Raji (cell line): ENCODE data around the gene NPM3.

ENCODE experiments used
- POLR2A ChIP-seq: IDR thresholded peaks from 2 replicates; pipeline ENCODE4 v1.6.1; 2011; ENCODE audit warnings: low read depth, low read length, control low read depth; ENCODE audit not compliant: insufficient read depth

The NPM3 gene

GRCh38 chr10:101780818-101781654, 2.2 kb downstream of the NPM3 start:
- no peak for TF ChIP-seq POLR2A

DNA sequence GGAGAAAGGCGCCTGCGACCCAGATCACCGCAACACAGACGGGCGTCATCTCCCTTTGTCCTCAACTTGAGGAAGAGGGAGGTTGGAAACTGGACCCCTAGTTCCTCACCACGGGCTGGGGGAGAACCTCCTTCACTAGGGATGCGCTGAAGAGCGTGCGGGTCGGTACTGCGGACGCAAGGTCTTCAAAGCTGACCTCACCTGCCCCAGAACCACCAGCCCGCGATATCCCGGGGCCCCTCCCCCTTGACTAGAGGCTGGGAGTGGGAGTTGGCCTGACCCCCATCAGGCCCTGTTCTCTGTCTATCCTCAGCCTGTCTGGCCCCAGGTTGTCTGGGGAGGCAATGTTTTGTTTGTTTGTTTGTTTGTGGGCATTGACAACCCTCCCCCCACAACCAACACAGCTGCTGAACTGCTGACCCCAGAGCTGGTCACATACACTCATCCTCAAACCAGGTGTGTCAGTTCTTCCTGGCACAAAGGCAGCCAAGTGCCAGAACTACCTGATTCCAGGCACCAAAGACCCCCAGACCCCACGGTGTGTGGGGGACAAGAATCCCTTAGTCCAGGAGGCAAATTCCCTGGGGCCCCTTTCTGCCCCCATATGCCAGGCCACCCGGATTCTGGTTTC, 2.9 kb downstream of the NPM3 start:
- no peak for TF ChIP-seq POLR2A

DNA sequence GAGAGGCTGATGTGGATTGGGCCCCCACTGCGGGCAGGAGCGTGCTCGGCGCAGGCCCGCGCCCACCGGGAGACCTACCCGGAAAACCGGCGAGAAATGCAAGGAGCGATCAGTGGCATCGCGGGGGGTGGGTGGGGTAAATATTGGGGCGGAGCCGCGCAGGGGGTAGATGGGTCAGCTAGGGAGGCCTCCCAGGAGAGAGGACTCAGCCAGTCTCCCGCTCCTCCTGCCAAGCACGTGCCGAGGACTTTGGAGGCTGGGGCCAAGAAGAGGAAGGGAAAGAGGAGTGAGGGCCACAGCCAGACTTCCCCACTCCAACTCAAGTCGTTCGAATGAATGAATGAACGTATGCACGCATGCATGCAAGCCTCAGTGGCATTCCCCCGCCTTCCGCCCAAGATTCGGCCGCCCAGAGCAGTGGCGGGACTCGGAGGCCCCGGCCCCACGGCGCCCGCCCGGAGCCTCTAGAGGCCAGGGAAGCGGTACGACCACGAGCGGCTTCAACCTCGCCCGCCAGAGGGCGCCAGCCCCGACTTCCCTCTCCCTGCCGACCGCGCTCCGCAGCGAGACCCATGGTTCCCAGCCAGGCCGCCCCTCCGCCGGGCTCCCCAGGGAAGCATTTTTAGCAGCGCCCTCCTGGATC, 3.6 kb downstream of the NPM3 start:
- no peak for TF ChIP-seq POLR2A

DNA sequence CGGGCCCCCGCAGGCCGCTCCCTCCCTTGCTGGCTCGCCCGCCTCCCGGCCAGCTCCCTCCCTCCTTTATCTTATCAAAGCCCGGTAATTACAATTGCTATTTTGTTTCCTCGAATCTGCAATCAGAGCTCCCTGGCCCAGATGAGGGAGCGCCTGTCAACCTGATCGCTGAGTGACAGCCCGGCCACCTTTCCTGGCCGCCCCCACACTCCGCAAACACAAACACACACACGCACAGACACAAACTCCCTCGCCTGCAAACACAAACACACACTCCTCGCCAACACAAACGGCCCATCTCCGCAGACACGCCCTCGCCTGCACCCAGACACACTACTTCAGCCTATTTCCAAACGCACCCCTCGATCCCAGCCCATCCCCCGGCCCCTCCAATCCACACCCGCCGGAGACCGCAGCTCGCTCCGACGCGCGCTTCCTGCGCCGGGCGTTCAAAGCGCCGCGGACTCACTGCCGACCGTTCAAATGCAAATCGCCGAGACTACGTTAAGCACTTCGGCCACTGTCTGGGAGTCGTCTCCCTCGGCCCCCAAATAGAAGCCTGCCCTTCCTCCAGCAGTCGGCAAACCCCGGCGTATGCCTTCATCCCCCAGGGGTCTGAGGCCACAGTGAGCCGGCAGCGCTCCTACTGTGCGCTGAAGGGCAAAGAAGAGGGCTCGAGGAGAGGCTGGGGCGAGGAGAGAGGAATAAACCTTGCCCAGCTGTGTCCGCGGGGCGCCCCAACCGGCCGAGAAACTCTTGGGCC, 4.3 kb downstream of the NPM3 start:
- no peak for TF ChIP-seq POLR2A

GRCh38 chr10:101778151-101778780, 5.0 kb downstream of the NPM3 start:
- no peak for TF ChIP-seq POLR2A

- TF ChIP-seq POLR2A: no peak
Measured at GRCh38 chr10:101777619-101778145, 5.6 kb downstream of the NPM3 start.

DNA sequence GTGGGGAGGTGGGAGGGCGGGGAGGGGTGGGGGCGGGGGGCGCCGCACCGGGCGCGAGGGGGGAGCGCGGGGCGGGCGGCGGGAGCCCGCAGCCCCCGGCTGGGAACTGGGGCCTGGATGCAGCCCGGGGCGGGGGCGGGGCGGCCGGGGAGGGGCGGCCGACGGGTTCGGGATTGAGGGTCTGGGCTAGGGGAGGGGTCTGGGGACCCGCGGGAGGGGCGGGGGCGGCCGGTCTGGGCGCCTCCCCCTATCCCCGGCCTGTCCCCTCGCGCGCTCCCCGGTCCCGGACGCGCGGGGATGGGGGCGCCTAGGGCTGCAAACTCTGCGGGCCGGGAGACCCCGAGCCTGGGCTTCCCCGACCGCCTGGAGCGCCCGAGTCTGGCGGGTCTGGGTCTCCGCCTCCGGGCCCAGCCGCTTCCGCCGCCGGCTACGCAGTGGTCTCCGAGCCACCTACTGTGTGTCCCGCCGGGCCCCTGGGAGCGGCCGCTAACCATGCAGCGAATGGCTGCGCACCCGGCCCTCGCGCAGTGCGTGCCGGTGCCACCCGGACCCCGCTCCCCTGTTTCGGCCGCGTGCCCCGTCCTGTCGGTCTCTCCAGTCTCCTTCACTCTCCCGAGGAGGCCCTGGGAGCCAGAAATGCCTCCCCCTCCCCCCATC, 7.0 kb downstream of the NPM3 start:
- no peak for TF ChIP-seq POLR2A

DNA sequence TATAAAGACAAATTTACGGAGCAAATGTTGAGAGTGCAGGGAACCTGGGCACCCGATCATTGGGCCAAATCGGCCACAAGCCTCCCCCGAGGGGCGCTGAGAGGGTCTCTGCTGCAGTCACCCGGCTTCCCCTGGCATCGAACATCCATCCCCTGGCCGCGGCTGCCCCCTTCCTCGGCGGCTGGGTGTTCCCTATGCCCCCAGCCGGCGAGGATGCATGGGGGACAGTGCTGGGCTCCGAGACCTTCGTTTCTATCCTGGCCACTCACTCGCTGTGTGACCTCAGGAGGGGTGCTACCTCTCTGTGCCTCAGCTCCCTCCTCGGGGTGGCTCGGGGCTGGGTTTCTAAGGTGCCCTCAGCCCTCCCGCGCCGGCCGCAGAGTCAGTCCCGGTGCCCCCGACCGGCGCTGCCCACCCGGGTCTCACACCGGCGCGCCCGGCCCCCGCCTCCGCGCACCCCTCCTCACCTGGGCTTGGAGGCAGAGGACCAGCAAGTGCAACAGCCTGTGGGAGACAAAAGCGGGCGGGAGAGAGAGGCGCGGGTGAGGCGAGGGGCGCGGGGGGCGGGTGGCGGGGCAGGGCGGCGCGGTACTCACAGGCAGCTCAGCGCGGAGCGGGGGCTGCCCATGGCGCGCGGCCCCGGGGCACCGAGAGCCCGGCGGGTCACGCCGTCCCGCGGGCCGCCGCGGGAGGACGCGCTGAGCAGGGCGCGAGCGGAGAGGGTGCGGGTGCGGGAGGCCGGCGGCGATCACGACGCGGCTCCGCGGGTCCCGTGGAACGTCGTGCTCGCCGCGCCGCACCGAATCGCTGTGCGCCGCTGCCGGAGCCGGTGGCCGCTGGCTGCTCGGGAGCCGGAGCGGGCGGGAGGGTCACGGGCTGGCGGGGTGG, 7.7 kb downstream of the NPM3 start, which contains the start of gene FGF8:
TSS of gene FGF8 (minus strand) at position 842 of the 888 bp plus-strand sequence. CDS start at position 628, 214 bp downstream.
- no peak for TF ChIP-seq POLR2A

GRCh38 chr10:101774589-101775272, 8.5 kb downstream of the NPM3 start:
- TF ChIP-seq POLR2A: no peak

DNA sequence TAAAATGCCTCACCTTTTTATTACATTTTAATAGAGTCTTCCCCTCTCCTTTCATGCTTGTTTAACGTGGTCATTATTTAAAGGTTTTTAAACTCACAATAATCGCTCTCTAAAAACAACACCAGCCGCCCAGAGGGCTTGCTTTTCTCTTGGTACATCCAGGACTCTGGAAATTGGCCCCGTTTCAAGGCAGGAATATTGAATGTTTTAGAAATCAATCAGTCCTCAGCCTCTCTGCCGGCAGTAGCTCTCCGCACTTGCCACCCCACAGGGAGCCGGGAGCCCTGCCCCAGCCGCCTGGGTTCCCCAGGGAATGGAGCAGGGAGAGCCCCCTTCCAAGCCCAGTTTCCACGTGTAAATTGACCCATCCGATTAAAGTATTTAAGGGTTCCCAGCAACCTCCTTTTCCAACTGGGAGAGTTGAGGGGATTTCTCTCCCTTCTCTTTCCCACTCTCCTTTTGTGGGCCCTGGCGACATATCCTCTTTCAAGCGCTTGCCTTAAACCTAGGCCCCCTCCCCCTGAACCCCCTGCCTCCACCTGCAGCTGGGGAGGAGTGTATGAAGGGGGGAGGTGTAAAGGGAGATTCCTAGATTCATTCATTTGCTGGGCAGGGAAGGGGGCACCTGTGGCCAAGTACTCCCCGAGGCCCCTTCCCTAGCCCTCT, 9.2 kb downstream of the NPM3 start:
- TF ChIP-seq POLR2A: no peak

DNA sequence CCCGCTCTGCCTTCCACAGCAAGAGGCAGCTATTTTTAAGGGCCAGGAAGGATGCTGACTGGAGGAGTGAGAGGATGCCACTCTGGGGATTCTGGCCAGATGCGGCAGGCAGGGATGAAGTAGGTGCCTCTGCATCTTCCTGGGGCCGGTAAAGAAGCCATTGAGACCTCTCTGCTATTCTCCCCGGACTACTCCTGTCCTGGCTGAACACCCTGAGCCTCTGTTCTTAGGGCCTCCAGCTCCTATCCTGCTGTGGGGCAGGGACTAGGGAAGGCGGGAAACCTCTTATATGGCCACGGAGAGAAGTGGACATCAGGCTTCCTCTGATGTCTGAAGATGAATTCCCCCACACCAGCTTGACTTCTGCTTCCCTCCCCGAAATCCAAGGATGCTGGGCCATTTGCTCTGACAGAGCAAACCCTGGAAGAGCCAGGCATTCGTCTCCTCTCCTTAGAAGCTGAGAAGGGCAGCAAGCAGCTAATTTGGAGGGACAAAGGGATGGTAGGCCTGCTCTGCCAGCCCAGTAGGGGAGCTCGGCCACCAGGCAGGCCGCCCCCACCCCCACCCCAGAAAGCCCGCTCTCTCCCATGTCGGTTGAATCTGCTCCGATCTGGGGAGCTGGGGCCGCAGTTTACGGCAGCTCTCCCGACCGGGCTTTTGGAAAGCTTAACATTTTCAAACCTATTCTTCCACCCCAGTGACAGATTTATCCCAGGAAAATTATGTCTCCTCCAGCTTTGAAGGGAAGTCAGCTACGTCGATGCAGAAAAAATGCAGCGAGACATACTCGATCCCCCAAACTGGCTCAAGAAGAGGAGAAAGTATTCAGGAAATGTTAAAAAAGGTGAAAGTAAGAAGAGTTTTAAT, 10.1 kb downstream of the NPM3 start:
- no peak for TF ChIP-seq POLR2A
